OCI-LY1 (cell line): ENCODE data around the gene HOTAIR.

Experiments used
- H2AFZ ChIP-seq: fragments of 200-600 bp; sonication (generic), shearing (Covaris generic); 2 replicates; pipeline ENCODE4 v1.6.0; 2014; ENCODE audit warnings: antibody characterized with exemption, mild to moderate bottlenecking, low read length
- H3F3A ChIP-seq: fragments of 200-600 bp; sonication (generic), shearing (Covaris generic); 2 replicates; pipeline ENCODE4 v1.6.0; 2014; ENCODE audit warnings: mild to moderate bottlenecking, antibody characterized with exemption, low read length, moderate library complexity; ENCODE audit not compliant: insufficient read depth
- H3K27ac ChIP-seq: fragments of 200-600 bp; sonication (generic); 2 replicates; pipeline ENCODE4 v1.5.1; 2014; ENCODE audit warnings: low read length, mixed run types, mild to moderate bottlenecking, low read depth; ENCODE audit not compliant: poor library complexity, severe bottlenecking
- H3K27me3 ChIP-seq: fragments of 200-600 bp; sonication (generic); 2 replicates; pipeline ENCODE4 v1.6.0; 2014; ENCODE audit warnings: antibody characterized with exemption, mild to moderate bottlenecking, low read length, moderate library complexity; ENCODE audit not compliant: insufficient read depth
- H3K36me3 ChIP-seq: fragments of 200-600 bp; sonication (generic); 2 replicates; pipeline ENCODE4 v1.6.1; 2014; ENCODE audit warnings: mild to moderate bottlenecking, antibody characterized with exemption, low read length, moderate library complexity, mixed read lengths; ENCODE audit not compliant: insufficient read depth
- H3K4me1 ChIP-seq: fragments of 200-600 bp; sonication (generic); 2 replicates; pipeline ENCODE4 v1.5.1; 2014; ENCODE audit warnings: mild to moderate bottlenecking, low read length, moderate library complexity; ENCODE audit not compliant: insufficient read depth, severe bottlenecking
- H3K4me2 ChIP-seq: fragments of 200-600 bp; sonication (generic), shearing (Covaris generic); 2 replicates; pipeline ENCODE4 v1.6.1; 2014; ENCODE audit warnings: low read length
- H3K4me3 ChIP-seq: fragments of 200-600 bp; sonication (generic); 2 replicates; pipeline ENCODE4 v1.5.1; 2014; ENCODE audit warnings: low read length, low read depth, mild to moderate bottlenecking, mixed read lengths; ENCODE audit not compliant: poor library complexity, severe bottlenecking
- H3K79me2 ChIP-seq: fragments of 200-600 bp; shearing (Covaris generic); 2 replicates; pipeline ENCODE4 v1.6.1; 2016; ENCODE audit warnings: mixed run types, low read length, mixed read lengths; ENCODE audit not compliant: insufficient read depth
- H3K9ac ChIP-seq: fragments of 200-600 bp; sonication (generic), shearing (Covaris generic); 2 replicates; pipeline ENCODE4 v1.6.1; 2014; ENCODE audit warnings: mild to moderate bottlenecking, low read length, mixed read lengths
- H3K9me2 ChIP-seq: fragments of 200-600 bp; sonication (generic), shearing (Covaris generic); 2 replicates; pipeline ENCODE4 v1.6.1; 2014; ENCODE audit warnings: low read depth, mild to moderate bottlenecking, low read length, mixed read lengths
- H3K9me3 ChIP-seq: fragments of 200-600 bp; shearing (Covaris generic); 2 replicates; pipeline ENCODE4 v1.6.1; 2014; ENCODE audit warnings: low read length, mixed read lengths
- H4K20me1 ChIP-seq: fragments of 200-600 bp; sonication (generic), shearing (Covaris generic); 2 replicates; pipeline ENCODE4 v1.6.0; 2016; ENCODE audit warnings: mild to moderate bottlenecking, low read length; ENCODE audit not compliant: insufficient read depth
- EZH2 ChIP-seq: fragments of 200-600 bp; sonication (generic), shearing (Covaris generic); IDR thresholded peaks from 2 replicates; pipeline ENCODE4 v1.8.0; 2017; ENCODE audit warnings: borderline replicate concordance, mixed run types, mild to moderate bottlenecking, antibody characterized with exemption, low read length, moderate library complexity, mixed read lengths
- TF ChIP-seq, protein P1 (sequence below): fragments of 200-600 bp; sonication (generic), shearing (Covaris generic); IDR thresholded peaks from 2 replicates; pipeline ENCODE4 v1.5.1; 2017; ENCODE audit warnings: mild to moderate bottlenecking, antibody characterized with exemption, low read length, moderate library complexity, mixed read lengths

HOTAIR gene

DNA sequence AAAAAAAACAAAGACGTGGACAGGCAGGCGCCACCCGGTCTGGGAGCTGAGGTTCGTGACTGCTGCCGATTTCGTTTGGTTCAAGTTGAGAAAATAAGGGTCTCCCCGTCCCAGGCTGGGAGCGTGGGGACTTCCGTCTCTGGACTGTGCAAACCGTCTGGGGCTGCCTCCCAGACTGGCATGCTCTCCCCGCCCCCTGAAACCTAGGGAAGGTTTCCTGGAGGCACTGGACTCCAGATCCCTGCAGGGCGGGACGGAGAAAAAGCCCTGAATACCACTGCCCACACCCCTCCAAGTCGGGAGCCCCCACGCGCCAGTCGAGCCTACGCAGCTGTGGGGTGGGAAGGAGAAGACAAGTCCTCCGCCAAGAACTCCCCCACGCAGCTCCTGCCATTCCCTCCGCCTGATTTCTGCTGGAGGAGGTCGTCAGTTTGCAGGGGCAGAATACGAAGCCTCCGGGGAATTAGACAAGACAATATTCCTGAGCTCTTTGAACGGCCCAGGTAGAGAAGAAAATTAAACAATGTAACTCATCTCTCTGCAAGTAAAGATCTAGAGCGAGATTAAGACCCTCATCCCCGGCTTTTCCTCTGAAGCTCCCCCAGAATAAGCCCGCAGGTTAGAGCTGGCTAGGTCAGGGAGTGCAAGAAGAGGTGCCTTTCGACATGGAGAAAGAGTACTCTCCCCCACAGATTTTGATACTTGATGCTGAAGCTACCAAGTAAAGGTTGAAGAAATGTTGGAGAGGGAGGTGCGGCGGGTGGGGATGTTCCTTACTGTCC, 46.5 kb downstream of the HOTAIR start:
- no peak overlapping the region for H3K4me3 ChIP-seq
- no peak overlapping the region for H3K27ac ChIP-seq
- no peaks in the 10 kb centered on the region for H4K20me1 ChIP-seq

DNA sequence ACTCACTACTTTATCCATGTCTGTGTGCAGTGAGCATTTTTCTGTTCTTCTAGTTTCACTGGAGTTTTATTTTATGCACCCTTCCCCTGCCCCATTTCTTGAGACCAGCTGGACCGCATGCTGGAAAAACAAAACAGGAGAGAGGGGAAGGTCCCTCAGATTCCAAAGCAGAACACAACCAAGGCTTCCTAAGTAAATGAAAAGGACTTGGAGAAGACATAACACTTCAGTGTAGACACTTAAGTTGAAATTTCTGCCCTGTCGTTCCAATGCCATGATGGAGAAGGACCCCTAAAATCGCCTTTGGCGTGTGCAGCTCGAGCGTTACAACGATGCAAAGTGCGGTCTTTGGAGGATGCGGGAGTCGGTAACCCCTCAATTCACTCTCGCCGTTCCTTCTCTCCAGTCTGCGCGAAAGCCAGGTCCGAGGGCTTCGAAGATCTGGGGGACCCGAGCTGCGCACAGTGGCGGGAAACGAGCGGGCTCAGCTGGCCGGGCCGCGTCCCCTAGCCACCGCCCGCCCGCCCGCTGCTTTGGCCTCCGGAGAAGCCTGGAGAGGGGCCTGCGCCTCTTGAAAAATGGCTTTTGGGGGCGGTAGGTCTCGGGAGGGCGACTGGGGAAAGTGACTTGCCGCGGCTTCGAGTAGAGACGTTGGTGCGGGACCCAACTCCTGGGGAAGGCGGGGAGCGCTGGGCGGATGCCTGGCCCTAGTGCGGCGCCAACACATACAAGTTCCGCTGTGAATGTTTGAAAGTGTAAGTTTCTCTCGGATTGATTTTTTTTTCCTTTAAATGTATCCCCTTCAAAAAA, 47.3 kb downstream of the HOTAIR start:
- Histone ChIP-seq H3F3A (no peaks in the 10 kb centered on the region), H3K9me2 (no peaks in the 10 kb centered on the region), H3K27me3 (0 out of 2 replicates have a peak, but pooled peaks cover 4% of the 10 kb centered on the region), H4K20me1 (no peaks in the 10 kb centered on the region), H3K27ac (no peak overlapping the region), H3K79me2 (no peaks in the 10 kb centered on the region), H3K9me3 (no peaks in the 10 kb centered on the region), H3K4me1 (no peaks in the 10 kb centered on the region), H3K9ac (no peak overlapping the region), H3K36me3 (no peaks in the 10 kb centered on the region), H2AFZ (no peak overlapping the region), H3K4me3 (no peak overlapping the region), H3K4me2 (no peak overlapping the region)
- TF ChIP-seq, protein P1, sequence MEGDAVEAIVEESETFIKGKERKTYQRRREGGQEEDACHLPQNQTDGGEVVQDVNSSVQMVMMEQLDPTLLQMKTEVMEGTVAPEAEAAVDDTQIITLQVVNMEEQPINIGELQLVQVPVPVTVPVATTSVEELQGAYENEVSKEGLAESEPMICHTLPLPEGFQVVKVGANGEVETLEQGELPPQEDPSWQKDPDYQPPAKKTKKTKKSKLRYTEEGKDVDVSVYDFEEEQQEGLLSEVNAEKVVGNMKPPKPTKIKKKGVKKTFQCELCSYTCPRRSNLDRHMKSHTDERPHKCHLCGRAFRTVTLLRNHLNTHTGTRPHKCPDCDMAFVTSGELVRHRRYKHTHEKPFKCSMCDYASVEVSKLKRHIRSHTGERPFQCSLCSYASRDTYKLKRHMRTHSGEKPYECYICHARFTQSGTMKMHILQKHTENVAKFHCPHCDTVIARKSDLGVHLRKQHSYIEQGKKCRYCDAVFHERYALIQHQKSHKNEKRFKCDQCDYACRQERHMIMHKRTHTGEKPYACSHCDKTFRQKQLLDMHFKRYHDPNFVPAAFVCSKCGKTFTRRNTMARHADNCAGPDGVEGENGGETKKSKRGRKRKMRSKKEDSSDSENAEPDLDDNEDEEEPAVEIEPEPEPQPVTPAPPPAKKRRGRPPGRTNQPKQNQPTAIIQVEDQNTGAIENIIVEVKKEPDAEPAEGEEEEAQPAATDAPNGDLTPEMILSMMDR = no peak
- TF ChIP-seq EZH2 = no peak

More for the DNA sequence above, 46.5 kb downstream of the HOTAIR start:
- H3K4me2 ChIP-seq = no peak overlapping the region
- no peaks in the 10 kb centered on the region for H3K36me3 ChIP-seq
- H3K27me3 ChIP-seq = 0 out of 2 replicates have a peak, but pooled peaks cover 4% of the 10 kb centered on the region
- no peaks in the 10 kb centered on the region for H3K4me1 ChIP-seq
- H3K9me2 ChIP-seq = no peaks in the 10 kb centered on the region
- H3F3A ChIP-seq = no peaks in the 10 kb centered on the region
- H3K9ac ChIP-seq = no peak overlapping the region
- H2AFZ ChIP-seq = no peak overlapping the region
- no peaks in the 10 kb centered on the region for H3K9me3 ChIP-seq
- TF ChIP-seq, protein P1 = no peak
- TF ChIP-seq EZH2 = no peak
- H3K79me2 ChIP-seq = no peaks in the 10 kb centered on the region

DNA sequence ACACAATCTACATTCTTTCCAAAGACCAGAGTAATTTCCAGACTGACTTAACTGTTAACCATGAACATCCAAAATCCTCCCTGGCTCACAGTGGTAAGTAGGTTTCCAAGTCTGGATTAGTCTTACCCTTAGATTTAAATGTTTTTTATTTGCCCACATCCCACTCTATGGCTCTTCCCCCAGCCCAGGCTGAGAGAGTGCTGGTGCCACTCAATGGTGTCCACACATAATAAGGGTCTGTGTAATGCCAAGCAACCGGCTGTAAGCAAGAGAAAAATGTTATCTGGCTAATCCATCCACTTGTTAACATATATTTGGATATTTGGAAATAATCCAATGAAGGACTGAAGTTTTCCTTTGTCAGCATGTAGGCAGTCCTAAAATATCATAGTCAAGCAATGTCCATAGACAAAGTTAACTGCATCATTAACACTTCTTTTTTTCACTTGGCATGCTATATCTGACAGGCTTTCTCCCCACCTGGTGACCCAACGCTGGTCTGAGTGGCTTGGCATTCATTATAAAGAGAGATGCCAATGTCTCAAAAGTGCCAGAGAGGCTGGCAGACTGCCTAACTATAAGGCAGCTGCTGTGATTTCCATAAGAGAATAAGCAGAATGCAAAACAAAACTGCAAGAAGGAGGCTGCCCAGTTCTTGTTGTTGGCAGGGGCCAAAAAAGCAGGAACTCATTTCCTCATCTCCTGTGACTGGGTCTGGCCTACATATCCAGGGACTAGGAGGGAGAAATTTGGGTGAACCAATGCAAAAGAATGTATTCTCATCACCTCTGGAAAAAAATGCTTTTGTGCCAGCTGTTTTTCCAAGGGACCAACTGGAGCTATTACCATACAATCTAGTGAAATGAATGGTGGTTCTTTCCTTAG, 50.0 kb downstream of the HOTAIR start:
- Histone ChIP-seq H3F3A (no peaks in the 10 kb centered on the region), H3K27me3 (0 out of 2 replicates have a peak, but pooled peaks cover 4% of the 10 kb centered on the region), H3K27ac (no peak overlapping the region), H3K4me1 (no peaks in the 10 kb centered on the region), H4K20me1 (no peaks in the 10 kb centered on the region), H2AFZ (no peak overlapping the region), H3K4me2 (no peak overlapping the region), H3K9ac (no peak overlapping the region), H3K4me3 (no peak overlapping the region), H3K36me3 (no peaks in the 10 kb centered on the region), H3K9me3 (no peaks in the 10 kb centered on the region), H3K9me2 (no peaks in the 10 kb centered on the region), H3K79me2 (no peaks in the 10 kb centered on the region)
- no peak for TF ChIP-seq EZH2
- TF ChIP-seq, protein P1 = no peak
